ENCODE data around the gene ATP7B.
"Not testable (repeated sequence)": the region's sequence is repeated elsewhere in the genome, so short reads cannot be mapped to it uniquely, and the experiment has no call there.

ATP7B gene

GRCh38 chr13:52006523-52007245 lies 4.6 kb downstream of the ATP7B start:
- no peak for DNase-seq (ENCODE audit: low read depth)

GRCh38 chr13:52005841-52006522 lies 5.3 kb downstream of the ATP7B start:
- DNase-seq (ENCODE audit: low read depth), result no peak

GRCh38 chr13:52004511-52005170 lies 6.6 kb downstream of the ATP7B start:
- DNase-seq (ENCODE audit: low read depth), result no peak

GRCh38 chr13:52003541-52003940 lies 7.7 kb downstream of the ATP7B start:
- DNase-seq (ENCODE audit: low read depth), result no peak

GRCh38 chr13:52002361-52002760 lies 8.9 kb downstream of the ATP7B start:
- no peak for DNase-seq (ENCODE audit: low read depth)

- no peak for DNase-seq (ENCODE audit: low read depth)
These were observed 10.0 kb downstream of the ATP7B start for GRCh38 chr13:52001120-52001731.

- no peak for DNase-seq (ENCODE audit: low read depth)
These were observed 11.3 kb downstream of the ATP7B start for GRCh38 chr13:51999921-52000320.

- no peak for DNase-seq (ENCODE audit: low read depth)
These were observed 11.7 kb downstream of the ATP7B start for GRCh38 chr13:51999510-51999911.

GRCh38 chr13:51998723-51999509 lies 12.3 kb downstream of the ATP7B start:
- no peak for DNase-seq (ENCODE audit: low read depth)

GRCh38 chr13:51997641-51998330 lies 13.5 kb downstream of the ATP7B start:
- DNase-seq (ENCODE audit: low read depth), result no peak

- no peak for DNase-seq (ENCODE audit: low read depth)
These were observed 14.1 kb downstream of the ATP7B start for GRCh38 chr13:51997186-51997585.

- DNase-seq (ENCODE audit: low read depth), result no peak
These were observed 14.6 kb downstream of the ATP7B start for GRCh38 chr13:51996641-51997040.

GRCh38 chr13:51995677-51996551 lies 15.3 kb downstream of the ATP7B start:
- no peak for DNase-seq (ENCODE audit: low read depth)

- DNase-seq (ENCODE audit: low read depth), result no peak
These were observed 17.5 kb downstream of the ATP7B start for GRCh38 chr13:51993713-51994112.

- no peak for DNase-seq (ENCODE audit: low read depth)
These were observed 22.1 kb downstream of the ATP7B start for GRCh38 chr13:51988988-51989618.

- DNase-seq (ENCODE audit: low read depth), result not testable (repeated sequence)
These were observed 26.3 kb downstream of the ATP7B start for GRCh38 chr13:51984904-51985303.

- not testable (repeated sequence) for DNase-seq (ENCODE audit: low read depth)
These were observed 28.0 kb downstream of the ATP7B start for GRCh38 chr13:51983292-51983691.

GRCh38 chr13:51981355-51981754 lies 29.9 kb downstream of the ATP7B start:
- no peak for DNase-seq (ENCODE audit: low read depth)

- no peak for DNase-seq (ENCODE audit: low read depth)
These were observed 30.3 kb downstream of the ATP7B start for GRCh38 chr13:51980908-51981307.

Data from stimulated activated CD4-positive, alpha-beta T cell treated with anti-CD3 and anti-CD28 coated beads, Interleukin-2, amount 100 ng/mL, for 4 hours (primary cell).